CD4-positive, CD25-positive, alpha-beta regulatory T cell (primary cell): Measurements from ENCODE around the gene NCBP3. TPM values are rescaled to one million over a fixed set of nuclear protein-coding genes. Genes with fewer than 3 reads are reported as not detected.
"Not testable (repeated sequence)": the region's sequence is repeated elsewhere in the genome, so short reads cannot be mapped to it uniquely, and the experiment has no call there.

ENCODE experiments used
- ATAC-seq, 2 donors: fragments of 150-1000 bp; cut with Tn5 transposase; one replicate each; pipeline ENCODE4 v1.10.0; 2021; ENCODE audit warnings: low read depth in 2 of 2, moderate number of reproducible peaks in 2 of 2, moderate library complexity in 1 of 2
- DNase-seq, 3 donors: peaks; one replicate each; pipeline versions ENCODE4 v3.0.0 to v3.0.0-alpha.2; 2012 to 2022; ENCODE audit warnings: mixed read lengths in 1 of 3
- H3K27ac ChIP-seq: one replicate; pipeline ENCODE4 v1.7.0; 2013; ENCODE audit warnings: mild to moderate bottlenecking, low read length; ENCODE audit not compliant: insufficient read depth, poor library complexity, severe bottlenecking
- H3K27me3 ChIP-seq: one replicate; pipeline ENCODE4 v1.7.0; 2013; ENCODE audit warnings: low read length; ENCODE audit not compliant: control insufficient read depth, insufficient read depth
- H3K36me3 ChIP-seq: one replicate; pipeline ENCODE4 v1.7.0; 2013; ENCODE audit warnings: mild to moderate bottlenecking, low read length, moderate library complexity; ENCODE audit not compliant: control insufficient read depth, insufficient read depth
- H3K4me1 ChIP-seq: 2 replicates; pipeline ENCODE4 v1.7.0; 2013; ENCODE audit warnings: mild to moderate bottlenecking, low read length; ENCODE audit not compliant: insufficient read depth, control insufficient read depth, poor library complexity, severe bottlenecking
- H3K4me3 ChIP-seq: one replicate; pipeline ENCODE4 v1.7.0; 2013; ENCODE audit warnings: low read depth, mild to moderate bottlenecking, low read length, moderate library complexity
- H3K9me3 ChIP-seq, 2 experiments: 1 replicate in 1 of 2; 2 replicates in 1 of 2; pipeline ENCODE4 v1.7.0; 2013; ENCODE audit warnings: low read length in 2 of 2, mild to moderate bottlenecking in 1 of 2, moderate library complexity in 1 of 2; ENCODE audit not compliant: control insufficient read depth in 2 of 2
- H3K27ac Mint-ChIP-seq, 3 donors: one replicate each; pipeline ENCODE4 v1.8.0; 2020 to 2022; ENCODE audit warnings: mild to moderate bottlenecking in 3 of 3, mixed read lengths in 3 of 3, moderate library complexity in 2 of 3
- H3K27me3 Mint-ChIP-seq: one replicate; pipeline ENCODE4 v1.8.0; 2022; ENCODE audit warnings: mild to moderate bottlenecking, mixed read lengths
- H3K36me3 Mint-ChIP-seq: one replicate; pipeline ENCODE4 v1.8.0; 2020; ENCODE audit warnings: mixed read lengths
- H3K4me1 Mint-ChIP-seq, 4 donors: one replicate each; pipeline ENCODE4 v1.8.0; 2020 to 2022; ENCODE audit warnings: mixed read lengths in 4 of 4, mild to moderate bottlenecking in 1 of 4
- H3K4me3 Mint-ChIP-seq, 4 donors: one replicate each; pipeline ENCODE4 v1.8.0; 2020 to 2022; ENCODE audit warnings: mild to moderate bottlenecking in 4 of 4, mixed read lengths in 4 of 4, moderate library complexity in 3 of 4
- H3K9me3 Mint-ChIP-seq, 7 donors: one replicate each; pipeline ENCODE4 v1.8.0; 2020 to 2022; ENCODE audit warnings: mixed read lengths in 7 of 7, mild to moderate bottlenecking in 3 of 7, moderate library complexity in 2 of 7
- polyA plus RNA-seq, 4 donors: library from polyadenylated mRNA; unstranded; fragments of 300-500 nt; fragmentation: Illumina TruSeq; gene quantifications; one replicate each; pipeline ENCODE4 v1.2.3, GENCODE V29; 2021
- total RNA-seq: library from RNA; stranded (reverse); gene quantifications from one replicate; pipeline ENCODE4 v1.2.3, GENCODE V29; 2022

NCBP3 gene
- total and polyA plus RNA-seq, 5 donors from 2014 or later = 10.5 to 46.0 (median 12.8) TPM

- H3K4me1 Mint-ChIP-seq = peaks cover 15 to 47% (median 35%) of the 10 kb centered on the region in 4 donors
- H3K9me3 ChIP-seq, H3K27me3 ChIP-seq, H3K9me3 Mint-ChIP-seq, ATAC-seq, H3K27ac ChIP-seq, DNase-seq: not testable (repeated sequence)
- Histone ChIP-seq H3K4me3 (peak overlapping the region; percentile 82), H3K36me3 (peaks cover 24% of the 10 kb centered on the region), H3K4me1 (peaks cover 18% of the 10 kb centered on the region)
- H3K27me3 Mint-ChIP-seq = peaks cover 10% of the 10 kb centered on the region
- H3K36me3 Mint-ChIP-seq = peaks cover 21% of the 10 kb centered on the region
- H3K27ac Mint-ChIP-seq = peak overlapping the region in 1 of 3 donors; percentile 48
- H3K4me3 Mint-ChIP-seq = peak overlapping the region; percentile 63 to 95 (median 94)
Observed at GRCh38 chr17:3844556-3844955, 1.5 kb downstream of the NCBP3 start.

- H3K4me1 Mint-ChIP-seq = peaks cover 15 to 50% (median 35%) of the 10 kb centered on the region in 4 donors
- H3K4me1 ChIP-seq = peaks cover 18% of the 10 kb centered on the region
- no peak for ATAC-seq
Observed at GRCh38 chr17:3843935-3844516, 2.0 kb downstream of the NCBP3 start.

DNA sequence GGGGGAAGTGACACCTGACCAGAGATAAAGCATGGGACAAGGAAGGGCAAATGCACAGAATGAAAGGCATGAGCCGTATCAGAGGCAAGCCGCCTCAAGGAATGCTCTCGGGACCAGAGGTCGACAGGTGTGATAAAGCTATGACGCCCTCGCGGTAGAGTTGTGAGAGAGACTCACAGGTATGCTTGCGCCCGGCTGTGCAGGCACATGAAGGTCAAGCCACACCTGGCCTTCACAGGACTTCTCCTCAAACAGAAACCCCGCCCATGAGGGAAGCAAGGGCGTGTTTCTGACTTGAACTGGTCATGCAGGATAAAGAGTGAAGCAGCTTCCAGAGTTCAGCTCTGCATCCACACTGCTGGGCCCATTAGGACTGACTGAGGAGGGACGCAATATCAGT lies 7.8 kb downstream of the NCBP3 start:
- no peaks in the 10 kb centered on the region for H3K4me1 ChIP-seq
- H3K27ac ChIP-seq = no peak overlapping the region
- no peaks in the 10 kb centered on the region for H3K9me3 ChIP-seq
- H3K4me3 Mint-ChIP-seq = no peak overlapping the region
- DNase-seq (no peak), ATAC-seq (no peak)
- no peaks in the 10 kb centered on the region for H3K9me3 Mint-ChIP-seq
- H3K27me3 ChIP-seq = no peaks in the 10 kb centered on the region
- H3K36me3 ChIP-seq = peaks cover 70% of the 10 kb centered on the region
- no peak overlapping the region for H3K4me3 ChIP-seq
- H3K27ac Mint-ChIP-seq = peak overlapping the region in 1 of 3 donors; percentile 39
- H3K36me3 Mint-ChIP-seq = peaks cover 42% of the 10 kb centered on the region
- H3K27me3 Mint-ChIP-seq = no peaks in the 10 kb centered on the region
- peaks cover 11 to 39% (median 28%) of the 10 kb centered on the region in 4 donors for H3K4me1 Mint-ChIP-seq

More at GRCh38 chr17:3843935-3844516, 2.0 kb downstream of the NCBP3 start:
- Histone ChIP-seq H3K27ac (no peak overlapping the region), H3K27me3 (no peaks in the 10 kb centered on the region), H3K9me3 (no peaks in the 10 kb centered on the region), H3K36me3 (peaks cover 29% of the 10 kb centered on the region), H3K4me3 (peak overlapping the region; percentile 44)
- H3K4me3 Mint-ChIP-seq = peak overlapping the region; percentile 82 to 95 (median 94)
- peaks cover 22% of the 10 kb centered on the region for H3K36me3 Mint-ChIP-seq
- H3K9me3 Mint-ChIP-seq = no peaks in the 10 kb centered on the region
- peak in 2 of 3 donors; percentile 37 to 73 for DNase-seq
- peak overlapping the region; percentile 63 to 83 (median 72) for H3K27ac Mint-ChIP-seq
- H3K27me3 Mint-ChIP-seq = peaks cover 9% of the 10 kb centered on the region

- H3K9me3 ChIP-seq = no peaks in the 10 kb centered on the region
- H3K4me1 Mint-ChIP-seq = peaks cover 11 to 39% (median 29%) of the 10 kb centered on the region in 4 donors
- no peaks in the 10 kb centered on the region for H3K9me3 Mint-ChIP-seq
- no peaks in the 10 kb centered on the region for H3K4me1 ChIP-seq
- no peak overlapping the region for H3K4me3 Mint-ChIP-seq
- H3K36me3 ChIP-seq = peaks cover 65% of the 10 kb centered on the region
- no peaks in the 10 kb centered on the region for H3K27me3 ChIP-seq
- H3K4me3 ChIP-seq = no peak overlapping the region
- ATAC-seq = no peak
- no peaks in the 10 kb centered on the region for H3K27me3 Mint-ChIP-seq
- H3K27ac Mint-ChIP-seq = no peak overlapping the region
- H3K36me3 Mint-ChIP-seq = peaks cover 43% of the 10 kb centered on the region
- no peak for DNase-seq
- H3K27ac ChIP-seq = no peak overlapping the region
Observed at GRCh38 chr17:3836551-3836950, 9.5 kb downstream of the NCBP3 start.

DNA sequence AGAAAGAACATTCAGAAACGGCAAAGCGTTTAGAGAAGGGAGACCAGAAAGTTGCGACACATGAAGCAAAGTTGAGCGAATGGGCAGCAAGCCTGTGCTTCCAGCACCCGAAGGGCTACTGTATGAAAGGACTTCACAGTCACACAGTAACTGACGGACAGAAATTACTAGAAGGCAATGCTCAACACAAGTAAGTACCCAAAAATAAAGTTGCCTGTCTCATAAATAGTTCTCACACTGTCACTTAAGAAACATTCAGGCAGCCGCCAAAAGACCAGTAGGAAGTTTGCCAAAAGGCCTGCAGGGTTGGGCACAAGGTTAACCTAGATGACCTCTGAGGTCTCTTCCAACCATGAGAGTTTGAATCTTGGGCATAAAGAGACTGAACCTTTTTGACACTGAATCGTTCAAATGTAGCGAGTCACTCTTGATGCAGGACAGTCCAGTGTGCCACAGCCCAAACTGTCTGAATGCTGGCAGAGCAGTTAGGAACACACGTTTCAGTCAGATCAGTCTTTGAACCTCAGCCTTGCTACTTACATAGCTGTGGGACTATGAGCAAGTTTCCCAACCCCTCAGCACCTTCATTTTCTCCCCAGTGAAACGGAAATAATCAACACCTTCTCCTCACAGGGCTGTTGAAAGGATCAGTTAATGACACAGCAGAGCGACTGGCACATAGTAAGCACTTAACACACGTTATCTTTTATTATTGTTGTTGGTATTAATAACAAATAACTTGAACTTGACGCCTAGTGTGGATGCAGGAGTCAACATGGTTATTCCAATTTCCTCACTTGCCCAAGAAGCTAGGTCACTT lies 10.4 kb downstream of the NCBP3 start:
- no peaks in the 10 kb centered on the region for H3K27me3 ChIP-seq
- H3K4me1 ChIP-seq = no peaks in the 10 kb centered on the region
- Mint-ChIP-seq H3K9me3 (no peaks in the 10 kb centered on the region), H3K4me1 (peaks cover 8 to 30% (median 23%) of the 10 kb centered on the region in 4 donors), H3K27me3 (no peaks in the 10 kb centered on the region), H3K36me3 (peaks cover 41% of the 10 kb centered on the region), H3K27ac (no peak overlapping the region), H3K4me3 (no peak overlapping the region)
- H3K36me3 ChIP-seq = peaks cover 57% of the 10 kb centered on the region
- no peak overlapping the region for H3K27ac ChIP-seq
- H3K4me3 ChIP-seq = no peak overlapping the region
- DNase-seq = no peak
- no peaks in the 10 kb centered on the region for H3K9me3 ChIP-seq
- no peak for ATAC-seq

DNA sequence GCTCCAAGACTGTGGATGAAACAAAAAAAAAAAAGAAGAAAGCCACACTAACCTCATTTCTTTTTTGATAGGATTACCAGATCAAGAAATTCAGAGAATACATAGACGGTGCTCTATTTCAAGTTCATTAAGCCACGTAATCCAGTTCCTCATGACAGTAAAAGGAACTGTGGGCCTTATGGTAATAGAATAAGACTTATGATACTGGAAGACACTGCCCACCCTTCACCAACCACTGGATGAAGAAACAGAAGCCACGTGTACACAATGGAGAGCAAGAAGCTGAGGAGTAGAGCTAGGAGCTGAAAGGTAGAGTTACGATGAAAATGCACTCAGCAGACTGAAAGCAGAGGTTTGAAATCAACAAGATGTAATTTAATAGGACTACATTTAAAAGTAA lies 11.2 kb downstream of the NCBP3 start:
- H3K36me3 Mint-ChIP-seq = peaks cover 33% of the 10 kb centered on the region

GRCh38 chr17:3828852-3829232 lies 17.2 kb downstream of the NCBP3 start:
- Mint-ChIP-seq H3K27me3 (no peaks in the 10 kb centered on the region), H3K36me3 (peaks cover 37% of the 10 kb centered on the region), H3K9me3 (no peaks in the 10 kb centered on the region), H3K4me3 (no peak overlapping the region), H3K27ac (peak overlapping the region in 1 of 3 donors; percentile 3), H3K4me1 (peaks cover 7 to 10% (median 9%) of the 10 kb centered on the region in 4 donors)
- no peak overlapping the region for H3K4me3 ChIP-seq
- ATAC-seq (no peak), DNase-seq (no peak)
- H3K36me3 ChIP-seq = peaks cover 60% of the 10 kb centered on the region
- no peaks in the 10 kb centered on the region for H3K4me1 ChIP-seq
- H3K27ac ChIP-seq = no peak overlapping the region
- H3K9me3 ChIP-seq = no peaks in the 10 kb centered on the region
- no peaks in the 10 kb centered on the region for H3K27me3 ChIP-seq

More for the DNA sequence above, 11.2 kb downstream of the NCBP3 start:
- Mint-ChIP-seq H3K4me1 (peaks cover 6 to 23% (median 19%) of the 10 kb centered on the region in 4 donors), H3K9me3 (no peaks in the 10 kb centered on the region), H3K4me3 (no peak overlapping the region), H3K27ac (peak overlapping the region in 1 of 3 donors; percentile 53), H3K27me3 (no peaks in the 10 kb centered on the region)
- Histone ChIP-seq H3K9me3 (no peaks in the 10 kb centered on the region), H3K36me3 (peaks cover 54% of the 10 kb centered on the region), H3K4me1 (no peaks in the 10 kb centered on the region), H3K27me3 (no peaks in the 10 kb centered on the region), H3K4me3 (no peak overlapping the region), H3K27ac (no peak overlapping the region)
- DNase-seq = no peak
- no peak for ATAC-seq
